ENCODE data around the gene AKAP17A.
"Not testable (repeated sequence)": the region's sequence is repeated elsewhere in the genome, so short reads cannot be mapped to it uniquely, and the experiment has no call there.

The AKAP17A gene

DNA sequence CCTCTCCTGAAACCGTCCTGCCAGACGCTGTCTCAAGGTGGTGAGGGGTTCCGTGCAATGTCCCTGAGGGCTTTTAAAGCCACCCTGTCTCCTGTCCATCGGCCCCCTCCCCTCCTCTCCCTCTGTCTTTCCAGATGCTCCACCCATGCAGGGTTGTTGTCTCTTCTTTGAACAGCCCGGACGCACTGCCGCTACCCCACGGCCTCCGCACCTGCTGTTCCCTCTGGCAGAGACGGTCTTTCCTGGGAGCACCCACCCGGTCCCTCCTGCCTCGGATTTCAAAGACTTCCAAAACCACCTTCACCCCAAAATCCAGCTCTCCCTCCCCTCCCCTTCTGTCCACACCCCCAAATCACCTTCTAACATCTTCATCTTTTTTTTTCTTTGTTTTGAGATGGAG is 19.3 kb downstream of the AKAP17A start:
- Mint-ChIP-seq H3K4me1 (ENCODE audit: low read depth) (no peaks in the 10 kb centered on the region), H3K27me3 (no peaks in the 10 kb centered on the region), H3K36me3 (no peaks in the 10 kb centered on the region), H3K27ac (no peak overlapping the region), H3K4me3 (no peak overlapping the region), H3K9me3 (ENCODE audit: low read depth) (no peaks in the 10 kb centered on the region)

DNA sequence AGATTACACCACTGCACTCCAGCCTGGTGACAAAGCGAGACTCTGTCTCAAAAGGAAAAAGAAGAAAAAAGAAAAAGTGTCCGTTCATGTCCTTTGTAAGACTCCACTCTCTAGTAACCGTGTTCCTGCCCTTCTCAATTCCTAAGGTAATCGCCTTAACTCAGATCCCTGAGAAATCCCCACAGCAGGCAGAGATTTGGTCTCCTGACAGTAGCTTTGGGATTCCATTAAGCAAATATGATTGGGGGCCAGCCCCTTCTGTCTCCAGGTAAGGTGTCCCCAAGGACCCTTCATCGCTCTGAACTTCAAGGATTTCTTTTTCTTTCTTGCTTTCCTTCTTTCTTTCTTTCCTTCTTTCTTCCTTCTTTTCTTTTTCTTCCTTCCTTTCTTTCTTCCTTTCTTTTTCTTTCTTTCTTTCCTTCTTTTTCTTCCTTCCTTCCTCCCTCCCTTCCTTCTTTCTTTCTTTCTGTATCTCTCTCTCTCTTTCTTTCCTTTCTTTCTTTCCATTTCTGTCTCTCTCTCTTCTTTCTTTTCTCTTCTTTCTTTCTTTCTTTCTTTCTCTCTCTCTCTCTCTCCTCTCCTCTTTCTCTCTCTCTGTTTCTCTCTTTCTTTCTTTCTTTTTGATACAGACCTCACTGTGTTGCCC is 21.4 kb downstream of the AKAP17A start:
- Mint-ChIP-seq H3K36me3 (no peaks in the 10 kb centered on the region), H3K4me1 (ENCODE audit: low read depth) (no peaks in the 10 kb centered on the region), H3K27ac (no peak overlapping the region), H3K9me3 (ENCODE audit: low read depth) (no peaks in the 10 kb centered on the region), H3K27me3 (no peaks in the 10 kb centered on the region), H3K4me3 (no peak overlapping the region)

DNA sequence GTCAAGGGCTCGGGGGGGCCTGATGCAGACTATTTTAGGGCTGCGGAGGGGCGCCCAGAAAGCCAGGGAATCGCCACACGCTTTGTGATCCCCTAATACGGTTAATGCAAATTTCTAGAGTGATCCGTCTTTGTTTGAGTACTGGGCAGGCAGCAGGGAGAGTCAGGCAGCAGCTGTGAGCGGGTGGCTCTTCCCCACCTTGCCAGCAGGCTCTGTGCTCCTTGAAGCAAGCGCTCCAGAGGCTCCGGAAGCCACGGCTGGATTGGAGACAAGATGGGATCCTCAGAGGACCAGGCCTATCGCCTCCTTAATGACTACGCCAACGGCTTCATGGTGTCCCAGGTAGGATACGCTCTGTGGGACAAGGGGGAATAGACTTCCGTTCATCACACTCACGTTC is 23.5 kb downstream of the AKAP17A start, which contains the start of gene ASMT:
TSS of gene ASMT (plus strand) at position 133 of the 400 bp plus-strand sequence. CDS start at position 274, 141 bp downstream.
- Mint-ChIP-seq H3K9me3 (ENCODE audit: low read depth) (no peaks in the 10 kb centered on the region), H3K27ac (no peak within 1 kb of the TSS), H3K27me3 (no peaks in the 10 kb centered on the region), H3K4me1 (ENCODE audit: low read depth) (no peaks in the 10 kb centered on the region), H3K36me3 (no peaks in the 10 kb centered on the region), H3K4me3 (no peak within 1 kb of the TSS)

DNA sequence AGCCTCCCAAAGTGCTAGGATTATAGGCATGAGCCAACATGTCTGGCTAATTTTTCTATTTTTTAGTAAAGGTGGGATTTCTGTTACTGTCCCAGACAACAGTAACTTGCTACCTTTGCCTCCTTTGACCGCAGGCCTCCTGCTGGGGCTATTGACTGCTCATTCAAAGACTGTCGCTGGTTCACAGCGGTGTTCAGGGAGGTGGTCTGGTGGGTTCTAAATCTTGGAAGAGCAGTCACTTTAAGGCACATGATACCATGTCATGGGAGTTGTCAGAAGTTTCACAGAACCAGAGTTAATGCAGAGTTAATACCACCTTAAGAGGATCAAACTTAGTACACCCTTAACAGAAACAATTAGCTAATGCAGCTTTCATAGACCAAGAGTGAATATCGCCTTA is 27.3 kb downstream of the AKAP17A start:
- H3K36me3 Mint-ChIP-seq, result no peaks in the 10 kb centered on the region
- H3K4me1 Mint-ChIP-seq (ENCODE audit: low read depth), result peaks cover 10% of the 10 kb centered on the region
- H3K27ac Mint-ChIP-seq, result no peak overlapping the region
- no peaks in the 10 kb centered on the region for H3K9me3 Mint-ChIP-seq (ENCODE audit: low read depth)
- H3K27me3 Mint-ChIP-seq, result no peaks in the 10 kb centered on the region
- no peak overlapping the region for H3K4me3 Mint-ChIP-seq

DNA sequence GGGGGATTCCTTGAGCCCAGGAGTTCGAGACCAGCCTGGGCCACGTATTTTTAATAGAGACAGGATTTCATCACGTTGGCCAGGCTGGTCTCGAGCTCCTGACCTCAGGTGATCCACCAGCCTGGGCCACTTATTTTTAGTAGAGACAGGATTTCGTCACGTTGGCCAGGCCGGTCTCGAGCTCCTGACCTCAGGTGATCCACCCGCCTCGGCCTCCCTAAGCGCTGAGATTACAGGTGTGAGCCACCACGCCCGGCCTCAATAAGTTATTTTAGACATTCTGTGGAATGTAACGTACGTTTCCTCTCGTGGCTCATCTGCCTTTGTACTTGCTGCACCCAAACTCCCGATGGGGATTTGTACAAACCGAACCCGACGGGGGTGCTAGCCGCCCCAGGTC is 32.3 kb downstream of the AKAP17A start:
- Mint-ChIP-seq H3K4me3 (no peak overlapping the region), H3K27me3 (no peaks in the 10 kb centered on the region), H3K27ac (no peak overlapping the region), H3K4me1 (ENCODE audit: low read depth) (peaks cover 14% of the 10 kb centered on the region), H3K36me3 (no peaks in the 10 kb centered on the region), H3K9me3 (ENCODE audit: low read depth) (no peaks in the 10 kb centered on the region)

DNA sequence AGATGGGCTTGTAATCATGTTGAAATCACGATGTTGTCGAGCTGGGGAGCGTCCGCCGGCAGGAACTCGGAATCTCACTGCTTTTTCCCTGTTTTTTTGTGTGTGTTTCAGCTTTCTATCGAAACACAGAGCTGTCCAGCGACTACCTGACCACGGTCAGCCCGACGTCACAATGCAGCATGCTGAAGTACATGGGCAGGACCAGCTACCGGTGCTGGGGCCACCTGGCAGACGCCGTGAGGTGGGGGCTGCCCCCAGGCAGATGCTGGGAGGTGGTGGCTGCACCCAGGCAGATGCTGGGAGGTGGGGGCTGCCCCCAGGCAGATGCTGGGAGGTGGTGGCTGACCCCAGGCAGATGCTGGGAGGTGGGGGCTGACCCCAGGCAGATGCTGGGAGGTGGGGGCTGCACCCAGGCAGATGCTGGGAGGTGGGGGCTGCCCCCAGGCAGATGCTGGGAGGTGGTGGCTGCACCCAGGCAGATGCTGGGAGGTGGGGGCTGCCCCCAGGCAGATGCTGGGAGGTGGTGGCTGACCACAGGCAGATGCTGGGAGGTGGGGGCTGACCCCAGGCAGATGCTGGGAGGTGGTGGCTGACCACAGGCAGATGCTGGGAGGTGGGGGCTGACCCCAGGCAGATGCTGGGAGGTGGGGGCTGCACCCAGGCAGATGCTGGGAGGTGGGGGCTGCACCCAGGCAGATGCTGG is 32.9 kb downstream of the AKAP17A start:
- H3K4me3 Mint-ChIP-seq; H3K27ac Mint-ChIP-seq; H3K27me3 Mint-ChIP-seq; H3K36me3 Mint-ChIP-seq; H3K9me3 Mint-ChIP-seq (ENCODE audit: low read depth): not testable (repeated sequence)
- peaks cover 14% of the 10 kb centered on the region for H3K4me1 Mint-ChIP-seq (ENCODE audit: low read depth)

DNA sequence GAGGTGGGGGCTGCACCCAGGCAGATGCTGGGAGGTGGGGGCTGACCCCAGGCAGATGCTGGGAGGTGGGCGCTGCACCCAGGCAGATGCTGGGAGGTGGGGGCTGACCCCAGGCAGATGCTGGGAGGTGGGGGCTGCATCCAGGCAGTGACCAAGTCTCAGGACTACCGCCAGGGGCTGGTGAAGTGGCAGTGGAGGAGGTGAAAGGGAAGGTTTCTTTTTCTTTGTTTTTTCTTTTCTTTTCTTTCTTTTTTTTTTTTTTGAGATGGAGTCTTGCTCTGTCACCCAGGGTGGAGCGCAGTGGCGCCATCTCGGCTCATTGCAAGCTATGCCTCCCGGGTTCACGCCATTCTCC is 33.4 kb downstream of the AKAP17A start:
- peaks cover 14% of the 10 kb centered on the region for H3K4me1 Mint-ChIP-seq (ENCODE audit: low read depth)
- not testable (repeated sequence) for H3K4me3 Mint-ChIP-seq; H3K9me3 Mint-ChIP-seq (ENCODE audit: low read depth); H3K27ac Mint-ChIP-seq; H3K36me3 Mint-ChIP-seq; H3K27me3 Mint-ChIP-seq

DNA sequence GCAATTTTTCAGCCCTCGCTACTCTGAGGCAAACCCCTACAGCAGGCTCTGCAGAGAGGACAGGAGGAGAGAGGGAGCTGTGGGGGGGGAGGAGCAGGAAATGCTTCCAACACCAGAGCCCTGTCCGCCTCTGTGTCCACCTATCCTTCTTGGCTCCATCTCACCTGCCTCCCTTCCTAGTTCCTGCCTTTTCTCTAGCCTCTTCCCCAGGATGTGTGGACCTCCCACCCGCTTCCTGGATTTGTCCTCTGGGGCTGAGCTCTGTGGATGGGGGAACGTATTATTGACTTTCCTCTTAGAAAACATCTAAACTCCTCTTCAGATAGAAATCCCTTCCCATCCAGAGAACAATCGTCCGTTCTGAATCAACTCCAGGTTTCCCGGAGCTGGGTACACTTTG is 37.8 kb downstream of the AKAP17A start:
- H3K4me3 Mint-ChIP-seq, result no peak overlapping the region
- H3K36me3 Mint-ChIP-seq, result no peaks in the 10 kb centered on the region
- no peaks in the 10 kb centered on the region for H3K9me3 Mint-ChIP-seq (ENCODE audit: low read depth)
- H3K27ac Mint-ChIP-seq, result no peak overlapping the region
- H3K27me3 Mint-ChIP-seq, result no peaks in the 10 kb centered on the region
- H3K4me1 Mint-ChIP-seq (ENCODE audit: low read depth), result no peaks in the 10 kb centered on the region

DNA sequence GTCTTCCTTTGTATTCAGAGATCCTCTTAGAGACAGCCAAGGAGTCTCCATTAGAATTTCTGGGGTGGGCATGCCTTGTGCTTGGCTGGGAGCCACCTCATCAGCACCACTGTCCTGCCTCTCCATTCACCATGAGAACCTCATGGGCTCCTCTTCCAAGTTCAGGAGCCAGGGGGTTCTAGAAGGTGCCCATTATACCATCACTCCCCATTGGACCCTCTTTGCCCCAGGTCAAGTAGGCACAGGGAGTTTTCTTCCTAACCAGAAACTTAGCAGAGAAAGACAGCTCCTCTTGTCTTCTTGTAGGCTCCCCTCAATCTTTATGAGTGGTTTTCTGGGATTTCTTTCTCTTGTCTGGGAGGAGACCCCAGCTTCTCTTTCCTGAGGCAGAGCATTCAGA is 54.6 kb downstream of the AKAP17A start:
- H3K4me3 Mint-ChIP-seq, result no peak overlapping the region
- H3K27ac Mint-ChIP-seq, result no peak overlapping the region
- no peaks in the 10 kb centered on the region for H3K9me3 Mint-ChIP-seq (ENCODE audit: low read depth)
- no peaks in the 10 kb centered on the region for H3K36me3 Mint-ChIP-seq
- no peaks in the 10 kb centered on the region for H3K27me3 Mint-ChIP-seq
- peaks cover 3% of the 10 kb centered on the region for H3K4me1 Mint-ChIP-seq (ENCODE audit: low read depth)

DNA sequence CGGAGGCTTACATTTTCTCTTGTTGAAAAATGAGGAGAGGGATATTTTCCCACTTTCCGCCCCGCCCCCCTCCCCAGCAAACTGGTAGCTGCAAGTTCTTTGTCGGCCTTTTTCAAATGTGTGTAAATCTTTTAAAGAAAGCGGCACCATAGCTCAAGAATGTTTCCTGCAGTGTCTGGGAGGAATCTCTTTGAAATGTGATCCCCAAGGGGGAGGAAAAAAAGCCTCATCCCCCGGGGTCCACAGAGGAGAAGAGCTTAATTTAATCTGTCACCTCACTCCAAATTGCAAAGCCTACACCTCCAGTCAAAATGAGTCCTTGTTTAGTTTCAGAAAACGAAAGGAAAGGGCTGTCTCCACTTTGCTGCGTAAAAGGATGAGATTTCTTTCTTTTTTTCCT is 58.2 kb downstream of the AKAP17A start:
- Mint-ChIP-seq H3K27ac (no peak overlapping the region), H3K4me1 (ENCODE audit: low read depth) (peaks cover 6% of the 10 kb centered on the region)

More for the DNA sequence above, 58.2 kb downstream of the AKAP17A start:
- no peaks in the 10 kb centered on the region for H3K27me3 Mint-ChIP-seq
- no peaks in the 10 kb centered on the region for H3K36me3 Mint-ChIP-seq
- no peaks in the 10 kb centered on the region for H3K9me3 Mint-ChIP-seq (ENCODE audit: low read depth)
- H3K4me3 Mint-ChIP-seq, result no peak overlapping the region
